Epithelial cell of esophagus (primary cell): ENCODE results near the gene DYNC1I1.
A peak's percentile ranks its signal among the peaks of the same experiment; 100 is the strongest.

Experiments
- DNase-seq: peaks from one replicate; pipeline ENCODE4 v3.0.0; 2010; ENCODE audit warnings: low read depth
- H3K4me3 ChIP-seq: 2 replicates; pipeline ENCODE4 v1.5.1; 2011; ENCODE audit warnings: mild to moderate bottlenecking, low read length, control low read depth
- CTCF ChIP-seq: IDR thresholded peaks from 2 replicates; pipeline ENCODE4 v1.5.1; 2011; ENCODE audit warnings: low read depth, mild to moderate bottlenecking, low read length, control low read depth, inconsistent platforms; ENCODE audit not compliant: insufficient read depth; ENCODE audit errors: missing control alignments

Gene DYNC1I1

GRCh38 chr7:95881597-95881996 lies 109.2 kb downstream of the DYNC1I1 start:
- no peak overlapping the region for H3K4me3 ChIP-seq
- TF ChIP-seq CTCF = no peak
- DNase-seq = no peak

- no peak for TF ChIP-seq CTCF
- H3K4me3 ChIP-seq = no peak overlapping the region
- no peak for DNase-seq
Observed at GRCh38 chr7:95883217-95883616, 110.9 kb downstream of the DYNC1I1 start.

GRCh38 chr7:95886501-95887090 lies 114.2 kb downstream of the DYNC1I1 start:
- no peak for TF ChIP-seq CTCF
- DNase-seq = peak; percentile 34
- H3K4me3 ChIP-seq = no peak overlapping the region

GRCh38 chr7:95893484-95893883 lies 121.1 kb downstream of the DYNC1I1 start:
- DNase-seq = no peak
- TF ChIP-seq CTCF = no peak
- no peak overlapping the region for H3K4me3 ChIP-seq

GRCh38 chr7:95897557-95898251 lies 125.3 kb downstream of the DYNC1I1 start:
- H3K4me3 ChIP-seq = no peak overlapping the region
- no peak for TF ChIP-seq CTCF
- no peak for DNase-seq

- H3K4me3 ChIP-seq = no peak overlapping the region
- no peak for DNase-seq
- no peak for TF ChIP-seq CTCF
Observed at GRCh38 chr7:95899919-95900513, 127.7 kb downstream of the DYNC1I1 start.

GRCh38 chr7:95901006-95901405 lies 128.7 kb downstream of the DYNC1I1 start:
- DNase-seq = no peak
- TF ChIP-seq CTCF = no peak
- no peak overlapping the region for H3K4me3 ChIP-seq
